Kasumi-1 (cell line): ENCODE measurements around the gene SMIM5.
"Not testable (repeated sequence)": the region's sequence is repeated elsewhere in the genome, so short reads cannot be mapped to it uniquely, and the experiment has no call there.

ENCODE experiments used
- DNase-seq, 2 experiments: peaks; one replicate each; lab custom pipeline; 2025; lab: John Stamatoyannopoulos, UW

The SMIM5 gene

DNA sequence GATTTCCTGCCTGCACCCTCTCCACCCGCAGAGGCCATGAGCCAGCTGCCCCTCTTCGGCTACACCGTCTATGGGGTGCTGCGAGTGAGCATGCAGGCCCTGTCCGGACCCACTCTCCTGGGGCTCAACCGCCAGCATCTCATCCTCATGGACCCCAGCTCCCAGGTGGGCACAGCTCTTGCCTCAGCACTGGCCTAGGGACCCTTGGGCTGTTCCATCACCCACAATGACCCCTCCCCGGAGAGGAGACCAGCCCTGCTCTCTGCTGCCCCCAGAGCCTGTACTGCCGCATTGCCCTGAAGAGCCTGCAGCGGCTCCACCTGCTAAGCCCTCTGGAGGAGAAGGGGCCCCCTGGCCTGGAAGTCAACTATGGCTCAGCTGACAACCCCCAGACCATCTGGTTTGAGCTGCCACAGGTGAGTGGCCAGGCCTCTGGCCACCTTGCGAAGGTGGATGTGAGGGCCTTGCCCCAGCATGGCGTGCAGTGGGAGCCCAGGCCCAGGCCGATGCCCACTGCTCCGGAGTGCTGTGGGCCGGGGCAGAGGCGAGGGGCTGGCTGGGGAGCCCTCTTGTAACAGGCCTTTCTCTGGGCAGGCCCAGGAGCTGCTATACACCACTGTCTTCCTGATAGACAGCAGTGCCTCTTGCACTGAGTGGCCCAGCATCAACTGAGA, 7.3 kb upstream of the SMIM5 start:
- DNase-seq = peak; percentile 59 to 77

DNA sequence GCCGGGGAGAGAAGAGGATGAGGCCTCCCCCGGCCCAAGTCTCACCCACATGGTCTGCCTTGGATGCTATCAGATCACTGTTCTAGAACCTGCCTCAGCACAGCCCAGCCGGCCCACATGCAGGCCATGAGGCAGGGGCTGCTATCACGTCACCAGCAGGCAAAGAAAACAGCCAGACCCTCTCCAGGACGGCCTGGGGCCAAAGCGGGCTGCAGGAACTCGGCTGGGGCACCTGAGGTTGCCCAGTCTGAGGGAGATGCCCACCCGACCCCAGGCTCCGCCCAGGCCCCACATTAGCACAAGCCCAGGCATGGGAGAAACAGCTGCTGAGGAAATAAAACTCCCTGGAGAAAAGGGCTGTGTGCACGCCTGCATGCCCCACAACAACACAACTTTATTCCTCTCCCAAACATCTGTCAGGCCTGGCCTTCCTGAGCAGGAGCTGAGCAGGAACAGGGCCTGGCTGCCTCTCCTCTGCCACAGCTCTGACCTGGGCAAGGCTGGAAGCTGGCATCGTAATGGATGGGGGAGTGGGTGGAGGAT, 6.7 kb upstream of the SMIM5 start:
- no peak for DNase-seq

- no peak for DNase-seq
These were observed 6.1 kb upstream of the SMIM5 start for GRCh38 chr17:75627094-75627493.

DNA sequence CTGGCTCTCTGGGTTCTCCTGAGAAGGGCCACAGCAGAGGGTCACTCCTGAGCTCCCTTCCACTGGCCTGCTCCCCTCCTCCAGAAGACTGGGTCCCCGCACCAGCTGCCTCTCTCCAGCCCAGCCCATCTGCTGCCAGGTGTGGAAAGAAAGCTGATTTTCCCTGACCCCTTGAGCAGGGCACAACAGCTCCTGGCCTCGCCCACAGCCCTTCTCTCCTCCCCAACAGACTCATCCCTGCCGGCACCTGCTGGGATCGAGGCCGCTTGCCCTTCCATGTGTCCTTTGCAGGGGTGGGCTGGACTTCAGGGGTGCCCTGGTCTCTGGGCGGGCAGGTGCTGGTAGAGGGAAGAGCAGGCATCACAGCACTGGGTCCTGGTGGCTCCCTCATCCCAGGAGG, 4.8 kb upstream of the SMIM5 start:
- no peak for DNase-seq

GRCh38 chr17:75629157-75629556, 4.1 kb upstream of the SMIM5 start:
- no peak for DNase-seq

DNA sequence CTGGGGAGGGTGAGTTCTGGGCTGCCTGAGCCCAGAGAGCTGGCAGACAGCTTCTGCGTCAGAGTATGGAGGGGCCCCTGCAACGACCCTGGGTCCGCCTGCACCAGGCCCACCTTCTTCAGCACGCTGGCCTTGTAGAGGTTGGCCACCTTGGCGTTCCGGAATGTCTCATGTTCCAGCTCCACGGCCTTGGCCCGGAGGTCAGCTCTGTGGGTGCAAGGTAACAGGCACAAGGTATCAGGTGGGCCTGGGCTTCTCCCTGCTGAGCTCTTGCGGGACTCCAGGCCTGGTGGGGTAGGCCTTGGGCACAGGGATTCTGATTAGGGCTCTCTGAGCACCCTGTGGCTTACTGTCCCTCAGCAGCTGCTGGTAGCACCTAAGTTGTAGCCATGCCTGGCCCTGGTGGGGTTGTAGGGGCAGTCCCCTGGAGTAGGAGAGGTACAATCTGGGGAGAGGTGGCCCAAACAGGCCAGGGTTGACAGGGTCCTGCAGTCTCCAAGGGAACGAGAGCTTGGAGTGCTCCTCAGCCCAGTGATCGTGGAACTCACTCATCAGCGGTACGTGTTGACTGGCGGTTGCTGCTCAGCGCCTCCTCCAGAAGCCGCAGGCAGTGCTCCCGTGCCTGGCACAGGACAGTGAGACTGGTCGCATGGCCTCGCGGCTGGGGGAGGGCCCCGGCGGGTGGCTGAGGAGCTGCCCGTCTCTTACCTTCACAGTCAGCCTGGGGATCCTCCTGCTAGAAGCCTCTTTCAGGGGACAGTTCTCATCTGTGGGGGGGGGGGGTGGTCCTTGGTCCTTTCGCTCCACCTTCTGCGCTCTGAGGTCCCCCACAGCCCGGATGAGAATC, 2.9 kb upstream of the SMIM5 start:
- no peak for DNase-seq

DNA sequence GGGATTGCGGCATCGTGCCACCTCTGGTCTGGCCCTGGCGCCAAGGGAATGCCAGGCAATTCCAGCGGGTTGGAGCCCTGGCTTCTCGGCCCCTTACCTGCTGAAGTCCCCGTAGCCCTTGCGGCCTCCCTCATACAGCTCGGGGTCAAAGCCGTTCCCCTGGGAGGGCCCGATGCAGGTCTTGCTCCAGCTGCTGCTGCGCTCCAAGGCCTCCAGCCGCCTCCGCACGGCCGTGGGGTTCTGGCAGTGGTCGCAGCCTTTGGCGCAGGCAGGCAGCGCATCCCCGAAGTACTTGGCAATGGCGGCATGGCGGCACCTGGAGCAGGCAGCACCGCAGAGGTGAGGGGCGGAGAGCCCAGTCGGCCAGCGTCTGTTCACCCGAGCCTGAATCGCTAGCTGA, 1.9 kb upstream of the SMIM5 start:
- no peak for DNase-seq

GRCh38 chr17:75632428-75632827, 806 bp upstream of the SMIM5 start:
- no peak for DNase-seq

GRCh38 chr17:75633486-75634375, 497 bp downstream of the SMIM5 start:
- peak; percentile 97 to 99 for DNase-seq

GRCh38 chr17:75634376-75634740, 1.1 kb downstream of the SMIM5 start:
- no peak for DNase-seq

GRCh38 chr17:75634754-75635609, 1.7 kb downstream of the SMIM5 start:
- no peak for DNase-seq

- no peak for DNase-seq
These were observed 2.5 kb downstream of the SMIM5 start for GRCh38 chr17:75635610-75636202.

GRCh38 chr17:75636381-75637142, 3.3 kb downstream of the SMIM5 start:
- DNase-seq = no peak

DNA sequence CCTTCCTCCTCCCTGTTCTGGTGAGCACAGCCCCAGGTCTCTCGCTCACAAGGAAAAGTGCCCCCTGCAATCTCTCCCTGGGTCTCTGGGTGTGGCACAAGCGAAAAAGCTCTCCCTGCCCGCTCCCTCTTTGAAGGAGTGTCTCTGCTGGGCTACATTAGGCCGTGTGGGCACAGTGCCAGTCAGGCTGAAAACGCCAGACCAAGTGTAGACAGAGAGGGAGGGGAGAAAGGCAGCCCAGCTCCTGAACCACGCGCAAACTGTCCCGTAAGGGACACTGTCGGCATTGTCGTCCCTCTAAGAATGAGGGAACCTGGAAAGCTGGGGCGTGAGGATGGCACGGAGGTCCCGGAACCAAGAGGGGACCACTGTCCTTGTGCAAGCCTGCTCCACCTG, 3.9 kb downstream of the SMIM5 start:
- DNase-seq = no peak

- no peak for DNase-seq
These were observed 4.3 kb downstream of the SMIM5 start for GRCh38 chr17:75637551-75637950.

- DNase-seq = not testable (repeated sequence)
These were observed 4.8 kb downstream of the SMIM5 start for GRCh38 chr17:75638039-75638438.

DNA sequence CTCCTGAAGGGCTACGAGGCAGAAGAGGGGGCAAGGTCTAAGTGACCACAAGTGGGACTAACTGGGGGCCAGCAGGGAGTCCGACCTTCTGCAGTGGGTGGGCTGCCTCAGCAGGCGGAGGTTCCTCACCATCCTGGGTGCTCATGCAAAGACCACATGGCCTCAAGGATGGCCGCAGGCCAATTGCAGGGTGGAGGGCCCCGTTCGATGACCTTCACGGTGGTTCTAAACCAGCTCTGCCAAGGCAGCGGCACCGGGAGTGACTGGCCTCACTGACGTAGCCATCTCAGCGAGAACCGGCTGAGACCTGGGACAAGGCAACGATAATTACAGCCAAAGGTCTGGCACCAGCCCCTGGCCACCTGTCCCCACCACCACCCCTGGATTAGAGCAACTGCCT, 5.7 kb downstream of the SMIM5 start:
- no peak for DNase-seq

DNA sequence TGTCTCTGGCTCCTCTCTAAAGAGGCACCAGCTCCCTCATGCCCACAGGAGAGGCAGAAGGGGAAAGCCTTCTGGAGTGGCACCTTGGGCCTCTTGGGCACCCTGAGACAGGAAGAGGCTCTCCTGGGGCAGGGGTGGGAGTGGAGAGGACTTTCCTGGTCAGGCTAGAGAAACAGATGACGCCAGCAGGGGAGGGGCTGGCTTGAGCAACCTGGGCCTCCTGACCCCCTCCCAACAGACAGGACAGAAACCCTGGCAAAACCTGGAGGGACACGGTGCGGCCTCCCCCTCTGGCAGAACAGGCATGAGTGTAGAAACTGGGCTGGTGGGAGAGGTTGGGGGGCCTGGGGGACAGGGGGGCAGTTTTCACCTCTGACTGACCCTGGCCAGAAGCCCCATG, 6.1 kb downstream of the SMIM5 start:
- DNase-seq = no peak

- DNase-seq = no peak
These were observed 6.7 kb downstream of the SMIM5 start for GRCh38 chr17:75639771-75640555.
